OCI-LY1 (cell line): ENCODE measurements around the gene LPO.

Experiments
- H2AFZ ChIP-seq: fragments of 200-600 bp; sonication (generic), shearing (Covaris generic); 2 replicates; pipeline ENCODE4 v1.6.0; 2014; ENCODE audit warnings: antibody characterized with exemption, mild to moderate bottlenecking, low read length
- H3F3A ChIP-seq: fragments of 200-600 bp; sonication (generic), shearing (Covaris generic); 2 replicates; pipeline ENCODE4 v1.6.0; 2014; ENCODE audit warnings: mild to moderate bottlenecking, antibody characterized with exemption, low read length, moderate library complexity; ENCODE audit not compliant: insufficient read depth
- H3K27ac ChIP-seq: fragments of 200-600 bp; sonication (generic); 2 replicates; pipeline ENCODE4 v1.5.1; 2014; ENCODE audit warnings: low read length, mixed run types, mild to moderate bottlenecking, low read depth; ENCODE audit not compliant: poor library complexity, severe bottlenecking
- H3K27me3 ChIP-seq: fragments of 200-600 bp; sonication (generic); 2 replicates; pipeline ENCODE4 v1.6.0; 2014; ENCODE audit warnings: antibody characterized with exemption, mild to moderate bottlenecking, low read length, moderate library complexity; ENCODE audit not compliant: insufficient read depth
- H3K36me3 ChIP-seq: fragments of 200-600 bp; sonication (generic); 2 replicates; pipeline ENCODE4 v1.6.1; 2014; ENCODE audit warnings: mild to moderate bottlenecking, antibody characterized with exemption, low read length, moderate library complexity, mixed read lengths; ENCODE audit not compliant: insufficient read depth
- H3K4me1 ChIP-seq: fragments of 200-600 bp; sonication (generic); 2 replicates; pipeline ENCODE4 v1.5.1; 2014; ENCODE audit warnings: mild to moderate bottlenecking, low read length, moderate library complexity; ENCODE audit not compliant: insufficient read depth, severe bottlenecking
- H3K4me2 ChIP-seq: fragments of 200-600 bp; sonication (generic), shearing (Covaris generic); 2 replicates; pipeline ENCODE4 v1.6.1; 2014; ENCODE audit warnings: low read length
- H3K4me3 ChIP-seq: fragments of 200-600 bp; sonication (generic); 2 replicates; pipeline ENCODE4 v1.5.1; 2014; ENCODE audit warnings: low read length, low read depth, mild to moderate bottlenecking, mixed read lengths; ENCODE audit not compliant: poor library complexity, severe bottlenecking
- H3K79me2 ChIP-seq: fragments of 200-600 bp; shearing (Covaris generic); 2 replicates; pipeline ENCODE4 v1.6.1; 2016; ENCODE audit warnings: mixed run types, low read length, mixed read lengths; ENCODE audit not compliant: insufficient read depth
- H3K9ac ChIP-seq: fragments of 200-600 bp; sonication (generic), shearing (Covaris generic); 2 replicates; pipeline ENCODE4 v1.6.1; 2014; ENCODE audit warnings: mild to moderate bottlenecking, low read length, mixed read lengths
- H3K9me2 ChIP-seq: fragments of 200-600 bp; sonication (generic), shearing (Covaris generic); 2 replicates; pipeline ENCODE4 v1.6.1; 2014; ENCODE audit warnings: low read depth, mild to moderate bottlenecking, low read length, mixed read lengths
- H3K9me3 ChIP-seq: fragments of 200-600 bp; shearing (Covaris generic); 2 replicates; pipeline ENCODE4 v1.6.1; 2014; ENCODE audit warnings: low read length, mixed read lengths
- H4K20me1 ChIP-seq: fragments of 200-600 bp; sonication (generic), shearing (Covaris generic); 2 replicates; pipeline ENCODE4 v1.6.0; 2016; ENCODE audit warnings: mild to moderate bottlenecking, low read length; ENCODE audit not compliant: insufficient read depth
- EZH2 ChIP-seq: fragments of 200-600 bp; sonication (generic), shearing (Covaris generic); IDR thresholded peaks from 2 replicates; pipeline ENCODE4 v1.8.0; 2017; ENCODE audit warnings: borderline replicate concordance, mixed run types, mild to moderate bottlenecking, antibody characterized with exemption, low read length, moderate library complexity, mixed read lengths
- TF ChIP-seq, protein P1 (sequence below): fragments of 200-600 bp; sonication (generic), shearing (Covaris generic); IDR thresholded peaks from 2 replicates; pipeline ENCODE4 v1.5.1; 2017; ENCODE audit warnings: mild to moderate bottlenecking, antibody characterized with exemption, low read length, moderate library complexity, mixed read lengths

LPO gene

GRCh38 chr17:58232707-58233156 is 5.7 kb upstream of the LPO start:
- 0 out of 2 replicates have a peak, but pooled peaks cover 6% of the 10 kb centered on the region for H3K27me3 ChIP-seq
- H3K9ac ChIP-seq = no peak overlapping the region
- TF ChIP-seq EZH2 = no peak
- TF ChIP-seq, protein P1, sequence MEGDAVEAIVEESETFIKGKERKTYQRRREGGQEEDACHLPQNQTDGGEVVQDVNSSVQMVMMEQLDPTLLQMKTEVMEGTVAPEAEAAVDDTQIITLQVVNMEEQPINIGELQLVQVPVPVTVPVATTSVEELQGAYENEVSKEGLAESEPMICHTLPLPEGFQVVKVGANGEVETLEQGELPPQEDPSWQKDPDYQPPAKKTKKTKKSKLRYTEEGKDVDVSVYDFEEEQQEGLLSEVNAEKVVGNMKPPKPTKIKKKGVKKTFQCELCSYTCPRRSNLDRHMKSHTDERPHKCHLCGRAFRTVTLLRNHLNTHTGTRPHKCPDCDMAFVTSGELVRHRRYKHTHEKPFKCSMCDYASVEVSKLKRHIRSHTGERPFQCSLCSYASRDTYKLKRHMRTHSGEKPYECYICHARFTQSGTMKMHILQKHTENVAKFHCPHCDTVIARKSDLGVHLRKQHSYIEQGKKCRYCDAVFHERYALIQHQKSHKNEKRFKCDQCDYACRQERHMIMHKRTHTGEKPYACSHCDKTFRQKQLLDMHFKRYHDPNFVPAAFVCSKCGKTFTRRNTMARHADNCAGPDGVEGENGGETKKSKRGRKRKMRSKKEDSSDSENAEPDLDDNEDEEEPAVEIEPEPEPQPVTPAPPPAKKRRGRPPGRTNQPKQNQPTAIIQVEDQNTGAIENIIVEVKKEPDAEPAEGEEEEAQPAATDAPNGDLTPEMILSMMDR = no peak
- no peak overlapping the region for H3K4me3 ChIP-seq
- H3K4me1 ChIP-seq = peaks cover 9% of the 10 kb centered on the region
- H3F3A ChIP-seq = no peaks in the 10 kb centered on the region
- no peaks in the 10 kb centered on the region for H3K79me2 ChIP-seq
- no peaks in the 10 kb centered on the region for H3K36me3 ChIP-seq
- no peak overlapping the region for H2AFZ ChIP-seq
- no peaks in the 10 kb centered on the region for H3K9me2 ChIP-seq
- no peaks in the 10 kb centered on the region for H4K20me1 ChIP-seq
- H3K4me2 ChIP-seq = peak overlapping the region; percentile 10; the same call in 1 of the 2 replicates
- no peaks in the 10 kb centered on the region for H3K9me3 ChIP-seq
- H3K27ac ChIP-seq = no peak overlapping the region

- H3K27me3 ChIP-seq = 0 out of 2 replicates have a peak, but pooled peaks cover 9% of the 10 kb centered on the region
- no peak overlapping the region for H3K4me2 ChIP-seq
- H3K9ac ChIP-seq = no peak overlapping the region
- no peak overlapping the region for H3K27ac ChIP-seq
- H3K4me3 ChIP-seq = no peak overlapping the region
- no peaks in the 10 kb centered on the region for H3F3A ChIP-seq
- TF ChIP-seq EZH2 = no peak
- TF ChIP-seq, protein P1 = no peak
- H4K20me1 ChIP-seq = no peaks in the 10 kb centered on the region
- no peaks in the 10 kb centered on the region for H3K36me3 ChIP-seq
- peaks cover 9% of the 10 kb centered on the region for H3K4me1 ChIP-seq
- H3K9me3 ChIP-seq = no peaks in the 10 kb centered on the region
- no peaks in the 10 kb centered on the region for H3K79me2 ChIP-seq
- H2AFZ ChIP-seq = no peak overlapping the region
- H3K9me2 ChIP-seq = no peaks in the 10 kb centered on the region
Observed at GRCh38 chr17:58233543-58233942, 4.8 kb upstream of the LPO start.

- no peaks in the 10 kb centered on the region for H4K20me1 ChIP-seq
- peaks cover 9% of the 10 kb centered on the region for H3K4me1 ChIP-seq
- TF ChIP-seq, protein P1 = no peak
- TF ChIP-seq EZH2 = no peak
- H3K9ac ChIP-seq = no peak overlapping the region
- no peaks in the 10 kb centered on the region for H3K9me3 ChIP-seq
- H3K79me2 ChIP-seq = no peaks in the 10 kb centered on the region
- no peak overlapping the region for H3K4me3 ChIP-seq
- no peaks in the 10 kb centered on the region for H3K9me2 ChIP-seq
- H3K27ac ChIP-seq = no peak overlapping the region
- no peaks in the 10 kb centered on the region for H3K36me3 ChIP-seq
- H3K4me2 ChIP-seq = no peak overlapping the region
- no peaks in the 10 kb centered on the region for H3F3A ChIP-seq
- H3K27me3 ChIP-seq = 0 out of 2 replicates have a peak, but pooled peaks cover 9% of the 10 kb centered on the region
- no peak overlapping the region for H2AFZ ChIP-seq
Observed at GRCh38 chr17:58234512-58234911, 3.9 kb upstream of the LPO start.
